Uterus (tissue), 2 donors: ENCODE measurements around the gene CEP78.

Source experiments
- POLR2A ChIP-seq, 2 donors: fragments of 450-650 bp; IDR thresholded peaks; one replicate each; pipeline ENCODE4 v1.6.1; 2016; ENCODE audit warnings: antibody characterized with exemption in 2 of 2, mild to moderate bottlenecking in 1 of 2, moderate library complexity in 1 of 2
- TF ChIP-seq, protein P1 (sequence below), 4 experiments: fragments of 200-600 bp in 2 of 4; fragments of 450-650 bp in 2 of 4; sonication (generic) in 2 of 4; IDR thresholded peaks; one replicate each; pipeline ENCODE4 v1.5.1; 2016 to 2019; ENCODE audit warnings: antibody characterized with exemption in 4 of 4, mild to moderate bottlenecking in 2 of 4, moderate library complexity in 1 of 4

DNA sequence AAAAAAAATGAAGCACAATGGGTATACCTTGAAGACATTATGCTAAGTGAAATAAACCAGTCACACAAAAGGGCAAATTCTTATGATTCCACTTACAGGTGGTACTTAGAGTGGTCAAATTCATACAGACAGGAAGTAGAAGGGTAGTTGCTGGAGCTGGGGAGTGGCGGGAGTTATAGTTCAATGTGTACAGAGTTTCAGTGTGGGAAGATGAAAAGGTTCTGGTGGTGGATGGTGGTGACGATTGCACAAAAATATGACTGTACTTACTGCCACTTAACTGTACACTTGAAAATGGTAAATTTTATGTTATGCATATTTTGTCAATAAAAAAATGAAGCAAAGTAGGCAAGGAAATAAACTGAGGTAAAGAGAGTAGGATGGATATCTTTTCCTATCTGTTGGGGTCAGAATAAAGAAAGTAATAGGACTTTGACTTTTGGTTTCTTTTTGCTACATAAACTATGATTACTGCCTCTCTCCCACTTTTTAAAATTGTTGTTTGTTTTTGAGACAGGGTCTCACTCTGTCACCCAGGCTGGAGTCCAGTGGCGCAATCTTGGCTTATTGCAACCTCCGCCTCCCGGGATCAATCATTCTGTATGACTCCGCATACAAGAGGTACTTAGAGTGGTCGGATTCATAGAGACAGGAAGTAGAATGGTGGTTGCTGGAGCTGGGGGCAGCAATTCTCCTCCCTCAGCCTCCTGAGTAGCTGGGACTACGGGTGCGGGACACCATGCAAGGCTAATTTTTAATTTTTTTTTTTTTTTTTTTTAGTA lies 57.0 kb downstream of the CEP78 start:
- TF ChIP-seq POLR2A (IDR thresholded peaks at IDR 0.05), result no peak
- TF ChIP-seq, protein P1, sequence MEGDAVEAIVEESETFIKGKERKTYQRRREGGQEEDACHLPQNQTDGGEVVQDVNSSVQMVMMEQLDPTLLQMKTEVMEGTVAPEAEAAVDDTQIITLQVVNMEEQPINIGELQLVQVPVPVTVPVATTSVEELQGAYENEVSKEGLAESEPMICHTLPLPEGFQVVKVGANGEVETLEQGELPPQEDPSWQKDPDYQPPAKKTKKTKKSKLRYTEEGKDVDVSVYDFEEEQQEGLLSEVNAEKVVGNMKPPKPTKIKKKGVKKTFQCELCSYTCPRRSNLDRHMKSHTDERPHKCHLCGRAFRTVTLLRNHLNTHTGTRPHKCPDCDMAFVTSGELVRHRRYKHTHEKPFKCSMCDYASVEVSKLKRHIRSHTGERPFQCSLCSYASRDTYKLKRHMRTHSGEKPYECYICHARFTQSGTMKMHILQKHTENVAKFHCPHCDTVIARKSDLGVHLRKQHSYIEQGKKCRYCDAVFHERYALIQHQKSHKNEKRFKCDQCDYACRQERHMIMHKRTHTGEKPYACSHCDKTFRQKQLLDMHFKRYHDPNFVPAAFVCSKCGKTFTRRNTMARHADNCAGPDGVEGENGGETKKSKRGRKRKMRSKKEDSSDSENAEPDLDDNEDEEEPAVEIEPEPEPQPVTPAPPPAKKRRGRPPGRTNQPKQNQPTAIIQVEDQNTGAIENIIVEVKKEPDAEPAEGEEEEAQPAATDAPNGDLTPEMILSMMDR (IDR thresholded peaks at IDR 0.05), result no peak
